HepG2 (cell line): Measurements from ENCODE around the gene AMBRA1. TPM values are rescaled to one million over a fixed set of nuclear protein-coding genes. Genes with fewer than 3 reads are reported as not detected.

Source experiments
- ARID4A ChIP-seq: sonication (generic); formaldehyde crosslinking; IDR thresholded peaks from 2 replicates; pipeline ENCODE4 v1.5.0; 2020; ENCODE audit warnings: mild to moderate bottlenecking, missing genetic modification reagents, borderline replicate concordance
- ATM ChIP-seq: fragments of 450-650 bp; IDR thresholded peaks from 2 replicates; pipeline ENCODE4 v1.7.1; 2017; ENCODE audit warnings: mild to moderate bottlenecking, borderline replicate concordance
- BRD4 ChIP-seq: sonication (generic); formaldehyde crosslinking; IDR thresholded peaks from 2 replicates; pipeline ENCODE4 v1.4.0; 2020; ENCODE audit warnings: missing genetic modification reagents
- FOXO1 ChIP-seq: sonication (generic); formaldehyde crosslinking; IDR thresholded peaks from 2 replicates; pipeline ENCODE4 v1.4.0; 2020; ENCODE audit warnings: missing genetic modification reagents
- GMEB1 ChIP-seq: sonication (generic); formaldehyde crosslinking; IDR thresholded peaks from 2 replicates; pipeline ENCODE4 v1.5.1; 2020; ENCODE audit warnings: missing genetic modification reagents, mild to moderate bottlenecking, borderline replicate concordance
- KDM4B ChIP-seq: sonication (generic); formaldehyde crosslinking; IDR thresholded peaks from 2 replicates; pipeline ENCODE4 v1.4.0; 2020; ENCODE audit warnings: missing genetic modification reagents
- RBFOX2 ChIP-seq: fragments of 200-400 bp; formaldehyde crosslinking; IDR thresholded peaks from 2 replicates; pipeline ENCODE4 v1.6.1; 2017; ENCODE audit warnings: low read depth, mild to moderate bottlenecking, low read length
- RBM22 ChIP-seq: fragments of 200-400 bp; formaldehyde crosslinking; optimal IDR thresholded peaks from 2 replicates; pipeline ENCODE3; 2017; ENCODE audit warnings: mild to moderate bottlenecking, low read length, moderate library complexity
- SRSF4 ChIP-seq: fragments of 200-400 bp; formaldehyde crosslinking; IDR thresholded peaks from one replicate; pipeline ENCODE4 v1.6.1; 2018; ENCODE audit warnings: mild to moderate bottlenecking, low read depth, low read length, moderate library complexity; ENCODE audit not compliant: poor library complexity, severe bottlenecking
- ZBTB43 ChIP-seq: sonication (generic); formaldehyde crosslinking; conservative IDR thresholded peaks from 2 replicates; pipeline ENCODE4 v1.4.0; 2020; ENCODE audit warnings: missing genetic modification reagents
- ZFP90 ChIP-seq: sonication (generic); formaldehyde crosslinking; IDR thresholded peaks from 2 replicates; pipeline ENCODE4 v1.8.0; 2022; ENCODE audit warnings: missing genetic modification reagents, mild to moderate bottlenecking, inconsistent platforms, borderline replicate concordance
- ZNF547 ChIP-seq: sonication (generic); formaldehyde crosslinking; IDR thresholded peaks from 2 replicates; pipeline ENCODE4 v1.5.1; 2020; ENCODE audit warnings: mild to moderate bottlenecking, missing genetic modification reagents
- ZNF691 ChIP-seq: sonication (generic); formaldehyde crosslinking; IDR thresholded peaks from 2 replicates; pipeline ENCODE4 v1.4.0; 2020; ENCODE audit warnings: missing genetic modification reagents, low read depth, mild to moderate bottlenecking, borderline replicate concordance
- polyA plus RNA-seq, 8 experiments: library from polyadenylated mRNA; depleted of rRNA in 3 of 8; stranded (reverse) in 7 of 8; unstranded in 1 of 8; fragments of >200 nt; fragmentation: Illumina TruSeq in 4 of 8; extraction: Trizol in 4 of 8; gene quantifications; 2 replicates each; pipeline versions ENCODE4 v1.2.1 to v1.2.3, GENCODE V29; 2011 to 2016; ENCODE audit warnings: low read depth in 4 of 8, missing spikeins in 1 of 8, mixed read lengths in 1 of 8; ENCODE audit not compliant: insufficient read depth in 1 of 8
- total RNA-seq, 5 experiments: library from RNA; depleted of rRNA; stranded (reverse); fragments of >200 nt; fragmentation: Illumina TruSeq; extraction: Trizol; gene quantifications; 2 replicates each; pipeline ENCODE4 v1.2.3, GENCODE V29; 2016; ENCODE audit warnings: low read depth in 1 of 5

Gene AMBRA1
- total and polyA plus RNA-seq, 2 of the 13 experiments (the other 11 are each of a cell fraction or from before 2014, with no cell fraction given), result 15.7 to 26.0 TPM

GRCh38 chr11:46347637-46348311, 246.0 kb downstream of the AMBRA1 start (continued):
- TF ChIP-seq GMEB1 (no peak), FOXO1 (CRISPR knock-in tag) (no peak), ATM (no peak), BRD4 (CRISPR knock-in tag) (peak; percentile 64; the same call in 1 of the 2 replicates), ZNF691 (CRISPR knock-in tag) (no peak), ZNF547 (CRISPR knock-in tag) (0 out of 2 replicates have a peak, but pooled peaks have one; percentile 49), RBM22 (no peak), ZBTB43 (CRISPR knock-in tag) (no peak), SRSF4 (no peak), ZFP90 (no peak), ARID4A (peak; percentile 30; the same call in 1 of the 2 replicates), RBFOX2 (peak; percentile 54; the same call in 1 of the 2 replicates), KDM4B (CRISPR knock-in tag) (no peak)
